T-helper 2 cell (primary cell): ENCODE measurements around the gene FSIP1.
A peak's percentile ranks its signal among the peaks of the same experiment; 100 is the strongest.

Experiments used
- DNase-seq, 5 experiments: peaks; one replicate each; pipeline versions ENCODE4 v3.0.0 to v3.0.0-alpha.2; 2012 to 2022

The FSIP1 gene

GRCh38 chr15:39756806-39757522 is 25.7 kb downstream of the FSIP1 start:
- DNase-seq, result peak in 2 of 5 experiments; percentile 34 to 53

DNA sequence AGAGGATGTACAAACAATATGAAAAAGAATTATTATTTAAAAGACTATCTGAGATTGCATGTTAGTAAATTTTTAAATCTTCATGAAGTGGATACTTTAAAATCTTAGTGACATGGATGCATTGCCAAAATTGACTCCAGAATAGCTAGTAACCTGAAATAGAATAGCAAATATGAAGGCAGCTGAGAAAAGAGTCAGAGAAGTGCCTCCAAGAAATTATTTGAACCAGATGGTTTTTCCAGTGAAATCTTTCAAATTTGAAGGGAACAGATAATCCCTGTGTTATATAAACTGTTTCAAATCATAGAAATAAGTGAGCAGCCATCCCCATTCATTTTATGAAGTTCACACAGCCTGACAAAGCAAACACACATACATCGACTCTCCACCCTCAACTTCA is 29.6 kb downstream of the FSIP1 start:
- no peak for DNase-seq

- DNase-seq, result no peak
Observed at GRCh38 chr15:39752246-39752645, 30.4 kb downstream of the FSIP1 start.

DNA sequence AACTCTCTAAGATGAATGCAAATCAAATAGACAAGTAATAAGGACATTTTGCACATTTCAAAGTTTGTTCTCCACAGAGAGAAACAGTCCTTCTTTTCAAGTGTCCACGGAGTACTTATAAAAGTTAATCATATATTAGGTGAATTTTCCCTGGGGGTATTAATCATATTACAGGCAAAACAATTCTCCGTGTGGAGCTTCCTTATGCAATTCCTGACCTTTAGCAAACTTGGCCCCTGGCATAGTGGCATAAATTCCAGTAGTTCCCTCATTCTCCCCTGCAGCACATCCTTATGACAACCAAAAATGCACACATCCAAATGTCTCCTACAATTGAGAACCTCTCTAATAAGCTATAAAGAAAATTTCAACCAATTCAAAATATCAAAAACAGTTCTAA is 34.4 kb downstream of the FSIP1 start:
- no peak for DNase-seq

GRCh38 chr15:39747326-39747725 is 35.3 kb downstream of the FSIP1 start:
- no peak for DNase-seq

DNA sequence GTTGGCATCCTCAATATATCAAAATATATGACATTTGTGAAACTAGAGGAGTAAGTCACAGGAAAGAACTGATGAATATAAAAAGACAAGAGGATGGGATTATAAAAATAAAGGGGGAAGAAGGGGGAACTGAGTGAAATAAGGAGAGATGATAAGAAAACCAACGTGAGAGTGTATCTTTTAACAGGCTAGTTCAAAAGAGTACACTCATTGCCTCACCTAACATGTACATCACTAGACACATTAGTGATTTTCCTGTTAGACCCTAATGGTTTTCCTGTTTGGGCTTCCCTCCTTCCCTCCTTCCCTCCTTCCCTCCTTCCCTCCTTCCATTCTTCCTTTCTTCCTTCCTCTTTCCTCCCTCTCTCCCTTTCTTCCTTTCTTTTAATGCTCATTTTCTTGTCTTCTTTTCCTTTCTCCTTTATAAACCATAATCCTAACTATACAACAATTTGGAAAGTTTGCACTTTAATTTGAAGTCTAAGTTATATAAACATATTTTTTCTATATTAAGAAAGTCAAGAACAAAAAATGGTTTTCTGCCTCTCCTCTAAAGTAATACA is 35.8 kb downstream of the FSIP1 start:
- no peak for DNase-seq

DNA sequence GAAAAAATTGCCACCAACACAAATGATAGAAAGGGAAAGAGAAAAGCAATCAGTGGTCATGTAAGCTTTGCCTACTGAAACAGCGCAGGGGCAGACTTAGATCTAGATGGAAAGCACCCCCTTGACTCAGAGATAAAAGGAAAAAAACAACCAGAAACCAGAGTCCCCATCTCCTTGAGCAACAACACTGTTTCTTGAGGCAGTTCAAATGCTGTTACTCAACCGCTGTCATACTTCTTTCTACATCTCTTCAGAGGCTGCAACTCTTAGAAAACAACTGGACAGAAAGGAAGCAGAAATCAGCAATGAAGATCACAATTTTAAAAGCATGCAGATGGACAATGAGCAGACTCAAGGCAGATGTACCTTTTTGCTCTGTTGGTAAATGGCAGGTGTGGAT is 36.5 kb downstream of the FSIP1 start:
- DNase-seq, result no peak

DNA sequence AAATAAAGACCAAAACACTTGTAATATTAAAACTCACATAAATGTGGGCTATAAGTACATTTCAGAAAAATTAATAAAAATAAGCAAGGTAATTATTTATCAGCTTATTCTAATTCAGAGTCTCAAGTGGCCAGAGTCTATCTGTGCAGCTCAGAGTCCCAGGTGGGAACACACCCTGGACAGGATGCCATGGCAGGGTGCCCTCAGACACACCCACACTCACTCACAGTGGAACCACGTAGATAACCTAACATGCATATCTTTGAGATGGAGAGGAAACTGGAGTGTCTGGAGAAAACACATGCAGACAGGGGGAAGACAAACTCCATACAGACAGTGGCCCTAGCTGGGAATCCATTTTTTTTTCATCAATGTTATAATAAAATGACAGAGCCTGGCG is 37.2 kb downstream of the FSIP1 start:
- DNase-seq, result no peak

DNA sequence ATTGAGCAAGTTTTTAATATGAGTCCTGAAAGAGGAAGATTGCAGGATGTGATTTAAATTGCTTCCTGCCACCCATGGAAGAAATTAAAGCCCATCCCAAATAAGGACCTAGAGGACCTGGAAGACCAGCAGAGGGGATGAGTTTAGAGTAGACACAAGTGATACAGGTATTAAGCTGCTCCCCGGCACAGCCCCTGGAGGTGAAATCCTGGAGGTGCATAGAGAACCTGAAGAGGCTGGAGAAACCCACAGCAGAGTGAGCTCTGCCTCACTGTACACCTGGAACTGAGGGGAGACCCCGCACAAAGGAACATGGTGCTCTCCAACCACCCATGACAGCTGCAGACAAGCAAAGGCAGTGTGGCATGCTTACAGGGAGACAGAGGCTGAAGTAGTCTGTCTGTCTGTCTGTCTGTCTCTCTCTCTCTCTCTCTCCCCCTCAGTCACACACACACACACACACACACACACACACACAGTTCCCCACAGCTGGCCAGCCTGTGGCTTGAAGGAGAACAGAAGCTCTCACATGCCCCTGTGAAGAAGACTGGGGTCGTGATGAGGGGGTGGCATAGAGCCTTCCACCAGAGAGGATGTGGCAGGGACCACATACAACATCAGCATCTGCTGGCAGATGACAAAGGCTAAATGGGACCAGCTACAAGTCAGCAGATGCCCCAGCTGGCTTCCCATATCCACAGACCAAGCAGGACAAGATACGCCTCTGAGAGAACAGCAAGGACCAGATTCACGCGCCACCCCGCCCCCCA is 38.1 kb downstream of the FSIP1 start:
- DNase-seq, result peak in 1 of 5 experiments; percentile 19

DNA sequence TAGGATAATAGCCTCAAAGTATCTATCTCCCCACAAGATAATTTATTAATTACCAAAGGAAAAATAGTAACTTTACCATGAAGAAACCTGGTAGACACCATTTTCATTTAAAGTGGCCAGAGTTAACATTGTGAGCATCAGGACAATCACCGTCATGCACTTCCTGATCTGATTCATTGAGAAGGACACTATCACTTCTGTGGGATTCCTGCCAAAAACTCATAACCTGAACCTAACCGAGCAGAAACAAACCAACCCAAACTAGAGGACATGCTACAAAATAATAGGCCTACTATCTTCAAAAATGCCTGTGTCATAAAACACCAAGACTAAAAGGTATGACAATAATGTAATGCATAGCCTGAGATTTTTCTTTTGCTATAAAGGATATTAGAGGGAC is 39.0 kb downstream of the FSIP1 start:
- no peak for DNase-seq

GRCh38 chr15:39741258-39741657 is 41.4 kb downstream of the FSIP1 start:
- no peak for DNase-seq

DNA sequence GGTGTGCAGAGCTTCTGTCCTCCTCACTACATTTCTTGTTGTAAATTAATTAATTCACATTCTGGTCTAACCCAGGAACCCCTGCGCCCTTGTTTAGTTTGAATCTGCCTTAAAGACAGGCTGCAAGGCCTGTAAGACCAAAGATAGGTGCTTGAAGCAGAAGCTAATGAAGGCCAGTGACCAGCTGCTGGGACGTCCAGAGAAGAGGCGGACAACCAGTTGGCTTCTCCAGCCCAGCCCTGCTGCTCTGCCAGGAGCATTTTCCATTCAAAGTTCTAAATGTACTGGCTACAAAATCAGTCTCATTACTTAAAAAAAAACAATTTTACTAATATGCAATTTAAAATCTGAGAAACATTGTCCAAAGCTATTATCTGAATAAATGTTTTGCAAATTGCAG is 43.6 kb downstream of the FSIP1 start:
- DNase-seq, result no peak

DNA sequence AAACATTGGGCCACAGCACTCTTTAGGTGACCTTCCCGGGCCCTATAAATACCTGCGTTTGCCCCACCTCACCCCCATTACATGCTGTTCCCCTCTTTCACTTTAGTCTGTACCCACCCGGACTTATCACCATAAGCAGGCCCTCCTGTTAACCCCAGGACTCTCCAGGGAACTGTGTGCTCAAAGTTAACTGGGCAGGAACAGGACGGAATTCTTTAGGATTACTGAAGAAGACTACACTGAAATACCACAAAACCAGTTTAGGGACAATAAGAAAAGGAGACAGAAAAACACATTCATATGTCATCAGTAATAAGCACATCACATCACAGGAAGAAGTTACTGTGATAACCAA is 45.5 kb downstream of the FSIP1 start:
- DNase-seq, result no peak

- DNase-seq, result no peak
Observed at GRCh38 chr15:39736412-39737195, 46.0 kb downstream of the FSIP1 start.

GRCh38 chr15:39735120-39735717 is 47.4 kb downstream of the FSIP1 start:
- no peak for DNase-seq

DNA sequence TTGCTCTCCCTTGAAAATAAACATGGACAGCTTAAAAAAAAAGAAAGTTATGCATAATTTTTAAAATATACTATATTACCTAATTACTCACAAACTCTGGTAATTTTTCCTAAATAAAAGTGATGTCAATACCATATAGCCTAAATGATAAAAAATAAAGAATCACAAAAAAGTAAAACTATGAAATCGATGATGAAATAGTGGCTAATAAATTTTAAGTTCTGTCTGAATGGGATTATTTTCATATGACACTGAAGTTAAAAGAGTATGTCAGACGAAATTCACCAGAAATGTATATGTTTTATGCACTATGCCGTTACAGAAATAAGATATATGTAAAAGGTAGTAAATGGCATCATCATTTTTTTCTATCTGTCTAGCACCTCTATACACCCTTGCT is 51.4 kb downstream of the FSIP1 start:
- DNase-seq, result no peak

DNA sequence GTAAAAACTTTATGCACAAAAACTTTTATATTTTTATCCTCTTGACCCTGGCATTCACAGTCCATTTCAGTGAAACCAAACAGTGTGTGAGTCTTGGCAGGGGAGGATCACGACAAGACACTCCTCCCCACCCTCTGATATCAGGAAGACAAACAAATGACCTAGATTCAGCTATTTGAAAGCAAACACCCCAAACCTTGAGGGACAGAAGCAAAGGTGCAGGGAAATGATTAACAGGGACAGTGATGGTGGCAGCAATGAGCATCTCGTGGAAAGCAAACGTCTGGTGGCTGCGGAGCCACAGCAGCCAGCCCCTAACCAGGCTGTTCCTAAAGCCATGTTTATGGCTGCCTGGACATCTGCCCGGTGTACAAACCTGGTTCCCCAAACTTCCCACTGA is 52.1 kb downstream of the FSIP1 start:
- DNase-seq, result no peak

DNA sequence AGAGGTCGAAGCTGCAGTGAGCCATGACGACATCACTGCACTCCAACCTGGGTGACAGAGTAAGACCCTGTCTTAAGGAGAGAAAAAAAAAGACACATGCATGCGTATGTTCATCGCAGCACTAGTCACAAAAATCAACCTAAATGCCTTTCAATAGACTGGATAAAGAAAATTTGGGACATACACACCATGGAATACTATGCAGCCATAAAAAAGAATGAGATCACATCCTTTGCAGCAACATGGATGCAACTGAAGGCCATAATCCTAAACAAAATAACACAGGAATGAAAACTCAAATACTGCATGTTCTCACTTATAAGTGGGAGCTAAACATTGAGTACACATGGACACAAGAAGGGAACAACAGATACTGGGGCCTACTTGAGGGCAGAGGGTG is 53.1 kb downstream of the FSIP1 start:
- DNase-seq, result no peak

GRCh38 chr15:39728845-39729244 is 53.8 kb downstream of the FSIP1 start:
- DNase-seq, result peak in 1 of 5 experiments; percentile 60

DNA sequence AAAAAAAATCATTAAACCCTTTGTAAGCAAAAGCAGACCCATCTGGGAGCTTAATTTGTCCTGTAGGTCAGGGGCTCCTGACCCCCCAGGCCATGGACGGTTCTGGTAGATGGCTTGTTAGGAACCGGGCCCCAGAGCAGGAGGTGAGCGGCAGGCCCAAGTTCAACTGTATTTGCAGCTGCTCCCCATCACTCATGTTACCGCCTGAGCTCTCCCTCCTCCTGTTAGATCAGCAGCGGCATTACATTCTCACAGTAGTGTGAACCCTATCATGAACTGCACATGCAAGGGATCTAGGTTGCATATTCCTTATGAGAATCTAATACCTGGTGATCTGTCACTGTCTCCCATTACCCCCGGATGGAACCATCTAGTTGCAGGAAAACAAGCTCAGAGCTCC is 60.7 kb downstream of the FSIP1 start:
- DNase-seq, result no peak

DNA sequence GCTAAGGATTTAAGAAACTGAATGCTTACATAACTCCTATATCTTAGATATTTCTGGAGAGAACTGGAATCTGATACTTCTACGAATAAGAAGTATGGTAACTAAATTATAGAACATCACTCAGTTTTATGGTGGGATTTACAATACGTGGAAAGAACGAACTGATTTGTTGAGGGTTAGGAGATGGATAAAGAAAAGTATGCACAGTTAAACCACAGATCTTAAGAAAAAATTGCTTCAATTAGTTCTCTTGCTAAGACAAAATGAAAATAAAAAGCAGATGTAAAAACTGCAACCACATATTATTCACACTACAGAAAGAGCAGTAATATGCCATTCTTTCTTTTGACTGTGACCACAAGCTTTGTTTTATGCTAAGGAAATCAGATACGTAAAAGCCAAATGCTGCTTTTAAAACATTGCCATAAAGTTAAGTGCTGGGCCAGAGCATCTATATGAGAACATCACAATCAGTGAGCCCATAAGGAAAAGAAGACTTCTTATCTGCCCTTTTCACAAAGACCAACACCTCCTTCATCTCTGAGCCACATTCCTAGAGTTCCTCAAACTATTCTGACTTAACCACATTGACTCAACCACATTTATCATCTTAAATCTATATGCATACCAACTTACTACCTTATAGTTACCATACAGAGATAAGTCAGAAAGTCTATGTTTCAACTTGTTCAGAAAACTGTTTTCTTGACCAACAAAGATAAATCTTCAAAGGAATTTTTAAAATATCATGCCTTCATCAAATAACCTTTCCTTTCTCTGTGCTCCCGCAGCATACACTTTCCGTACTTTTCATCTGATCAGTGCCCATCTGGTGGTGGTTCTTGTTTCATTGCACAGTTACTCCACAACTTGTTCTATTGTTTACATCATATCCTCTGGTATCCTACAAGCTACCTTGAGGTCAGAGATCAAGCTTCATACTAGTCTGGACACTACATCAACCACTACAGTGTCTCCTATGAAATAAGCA is 61.7 kb downstream of the FSIP1 start:
- DNase-seq, result peak in 1 of 5 experiments; percentile 53

DNA sequence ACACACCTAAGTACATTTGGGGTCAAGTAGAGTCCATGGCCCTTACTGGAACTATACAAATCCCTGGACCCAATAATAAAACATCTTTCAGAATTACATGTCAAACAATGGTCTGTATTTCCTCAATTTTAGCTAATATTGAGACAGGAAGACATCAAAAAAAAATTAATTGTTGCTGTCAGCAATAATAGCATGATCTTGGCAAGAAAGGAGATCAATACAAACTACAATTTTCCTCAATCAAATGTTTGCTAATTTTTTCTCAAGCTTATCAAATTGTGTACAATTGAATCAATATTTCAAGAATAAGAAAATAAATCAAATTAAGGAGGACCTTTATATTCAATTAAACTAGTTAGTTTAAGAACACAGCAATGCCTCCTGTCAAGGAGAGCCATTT is 62.6 kb downstream of the FSIP1 start:
- no peak for DNase-seq
